GM19395 (cell line): Measurements from ENCODE around the gene EPHA5.
"Not testable (repeated sequence)": the region's sequence is repeated elsewhere in the genome, so short reads cannot be mapped to it uniquely, and the experiment has no call there.

Experiments
- ATAC-seq: cut with Tn5 transposase; IDR thresholded peaks from one replicate; pipeline ENCODE4 v1.9.1; 2021; ENCODE audit warnings: mild to moderate bottlenecking, moderate library complexity; ENCODE audit not compliant: unreplicated experiment

The EPHA5 gene

DNA sequence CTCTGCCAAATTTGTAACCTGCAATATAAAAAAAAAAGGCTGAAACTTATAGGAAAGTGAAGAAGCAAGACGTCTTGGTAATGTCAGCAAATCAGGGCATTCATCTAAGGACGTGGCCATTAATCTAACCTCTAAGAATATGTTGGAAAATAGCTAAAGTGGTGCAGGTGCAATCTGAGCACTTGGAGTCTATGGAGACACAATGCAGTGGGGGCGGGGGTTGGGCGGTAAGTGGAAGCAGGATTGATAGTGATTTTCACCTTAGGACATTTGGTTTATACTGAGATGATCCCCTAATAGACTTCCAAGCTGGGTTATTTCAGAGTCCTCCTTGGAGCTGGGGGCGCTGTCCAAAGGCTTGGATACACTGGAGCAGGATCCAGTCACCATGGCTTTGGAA, 283.4 kb downstream of the EPHA5 start:
- ATAC-seq: no peak

DNA sequence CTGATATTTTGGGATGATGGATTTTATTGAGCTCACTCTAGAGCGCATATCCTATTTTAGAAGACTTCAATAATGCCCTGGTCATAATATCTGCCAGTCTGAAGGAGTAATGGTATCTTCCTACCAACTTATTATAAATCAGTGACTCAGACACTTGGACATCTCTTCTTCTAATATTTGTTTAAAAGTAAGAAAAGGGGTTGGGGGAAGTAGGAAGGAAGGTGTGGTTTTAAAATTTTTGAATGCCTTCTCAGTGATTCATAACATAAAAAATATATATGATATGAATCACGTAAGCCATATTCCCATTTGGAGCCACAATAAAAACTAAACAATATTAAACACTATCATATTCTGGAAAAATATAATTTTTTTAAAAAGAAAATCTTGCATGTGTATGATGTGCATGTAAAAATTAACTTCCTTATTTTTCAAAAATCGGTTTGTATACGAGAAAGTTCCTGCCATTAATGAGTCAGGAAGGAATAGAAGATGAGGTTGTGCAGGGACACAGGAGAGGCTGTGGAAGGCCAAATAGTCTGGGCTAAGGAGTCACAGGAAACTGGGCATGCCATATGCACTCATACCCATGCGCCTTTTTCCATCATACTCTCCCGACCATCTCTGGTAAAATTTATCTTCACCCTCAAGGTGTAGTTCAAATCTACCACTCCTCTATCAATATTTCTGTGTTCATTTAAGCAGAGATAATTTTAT, 286.5 kb downstream of the EPHA5 start:
- no peak for ATAC-seq

DNA sequence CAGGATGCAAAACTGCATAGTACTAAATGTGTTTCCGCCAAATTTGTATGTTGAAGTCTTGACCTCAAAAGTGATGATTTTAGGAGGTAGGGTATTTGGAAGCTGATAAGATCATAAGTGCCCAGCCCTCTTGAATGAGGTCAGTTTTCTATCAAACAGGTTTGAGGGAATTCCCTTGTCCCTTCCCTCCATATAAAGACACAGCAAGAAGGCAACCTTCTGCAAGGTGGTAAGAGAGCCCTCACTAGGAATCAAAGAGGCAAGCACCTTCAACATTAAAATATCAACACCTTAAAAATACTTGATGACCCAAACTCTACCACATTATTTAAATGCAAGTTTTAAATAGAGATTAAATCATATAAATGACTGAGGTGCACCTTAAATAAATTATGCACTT, 288.6 kb downstream of the EPHA5 start:
- no peak for ATAC-seq

DNA sequence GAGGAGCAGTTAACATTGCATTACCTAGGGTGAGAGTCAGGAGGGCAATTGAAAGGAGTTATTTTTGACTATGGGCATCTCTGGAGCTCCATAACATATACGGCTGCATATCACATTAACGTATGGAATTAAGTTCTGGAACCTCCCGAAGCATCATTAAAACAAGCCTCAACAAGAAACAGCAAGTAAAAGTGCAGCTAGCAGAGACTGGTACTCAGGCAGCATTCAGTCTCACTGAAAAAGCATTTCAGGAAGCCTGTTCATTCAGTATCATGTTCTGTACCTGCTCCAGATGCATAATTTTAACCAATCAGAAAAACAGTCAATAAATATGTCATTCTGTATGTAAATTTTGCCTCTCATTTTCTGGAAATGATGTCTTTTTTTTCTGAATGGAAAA, 299.6 kb downstream of the EPHA5 start:
- no peak for ATAC-seq

DNA sequence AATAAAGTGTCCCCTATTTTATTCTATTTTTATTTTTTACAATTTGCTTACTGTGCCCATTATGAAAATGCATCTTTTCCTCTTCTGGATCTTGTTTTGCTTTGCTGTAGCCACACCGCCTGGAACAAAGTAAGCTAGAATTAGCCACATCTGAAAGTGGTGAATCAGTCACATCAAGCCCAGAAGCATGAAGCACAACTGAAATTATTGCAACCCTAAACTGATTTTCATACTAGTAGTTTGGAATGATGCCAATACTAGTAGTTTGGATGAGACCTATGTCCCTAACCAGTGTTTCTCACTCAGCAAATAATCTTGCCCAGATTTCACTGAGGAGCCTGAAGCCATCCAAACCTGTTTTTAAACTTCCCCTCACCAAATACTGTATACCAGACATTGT, 303.0 kb downstream of the EPHA5 start:
- no peak for ATAC-seq

DNA sequence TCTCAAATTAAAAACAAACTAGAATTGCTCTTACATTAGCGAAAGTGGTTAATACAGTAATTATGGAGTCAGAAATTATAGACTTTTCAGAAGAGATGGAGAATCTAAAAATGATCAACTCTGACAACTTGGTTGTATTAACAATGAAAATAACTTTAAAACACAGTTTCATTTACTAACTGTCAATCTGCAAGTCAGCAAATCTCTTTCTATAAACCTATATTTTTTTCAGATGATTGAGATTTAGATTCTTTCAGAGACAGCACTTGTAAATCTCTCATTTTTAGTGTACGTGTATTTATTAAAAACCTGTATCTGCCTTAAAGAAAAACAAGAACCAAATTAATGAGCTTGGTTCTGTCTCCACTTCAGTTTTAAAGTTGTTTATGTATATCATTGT, 311.4 kb downstream of the EPHA5 start:
- ATAC-seq: no peak

DNA sequence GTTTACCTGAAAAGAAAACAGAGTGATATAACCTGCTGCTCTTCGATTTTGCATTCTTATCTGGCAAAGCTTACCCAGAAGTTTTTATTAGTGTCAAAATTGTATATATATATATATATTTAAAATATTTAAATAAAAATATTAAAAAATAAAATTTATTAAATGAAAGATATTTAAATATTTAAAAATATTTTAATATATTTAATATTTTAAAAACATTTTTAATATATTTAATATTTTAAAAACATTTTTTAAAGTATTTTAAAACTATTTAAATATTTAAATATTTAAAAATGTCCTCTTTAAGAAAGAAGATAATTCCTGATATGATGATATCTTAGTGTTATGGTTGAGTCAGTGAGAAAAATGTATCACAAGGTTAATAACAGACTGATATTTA, 317.2 kb downstream of the EPHA5 start:
- no peak for ATAC-seq

DNA sequence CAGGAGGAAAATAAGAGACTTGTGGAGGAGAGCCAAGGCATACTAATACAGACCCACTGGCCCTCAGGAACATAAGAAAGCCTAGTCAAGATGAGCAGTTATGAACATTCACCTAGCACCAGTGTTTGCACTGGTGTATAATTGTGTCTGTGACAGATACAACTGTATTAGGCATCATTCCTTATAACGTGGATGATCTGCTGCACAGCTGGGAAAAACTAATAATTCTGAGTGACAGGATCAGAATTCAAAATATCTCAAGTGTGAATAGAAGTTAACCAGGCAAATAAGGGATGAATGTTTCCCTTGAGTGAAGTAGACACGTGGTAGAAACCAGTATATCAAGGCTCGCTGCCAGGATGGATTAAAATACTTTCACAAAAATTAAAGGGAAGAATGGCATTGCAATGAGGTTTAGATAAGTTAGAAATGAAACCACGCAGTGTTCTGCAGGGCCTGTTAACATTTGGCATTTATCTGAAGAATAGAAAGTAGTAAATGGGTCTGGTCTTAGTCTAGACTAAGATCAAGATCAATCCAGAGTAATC, 325.9 kb downstream of the EPHA5 start:
- ATAC-seq: no peak

DNA sequence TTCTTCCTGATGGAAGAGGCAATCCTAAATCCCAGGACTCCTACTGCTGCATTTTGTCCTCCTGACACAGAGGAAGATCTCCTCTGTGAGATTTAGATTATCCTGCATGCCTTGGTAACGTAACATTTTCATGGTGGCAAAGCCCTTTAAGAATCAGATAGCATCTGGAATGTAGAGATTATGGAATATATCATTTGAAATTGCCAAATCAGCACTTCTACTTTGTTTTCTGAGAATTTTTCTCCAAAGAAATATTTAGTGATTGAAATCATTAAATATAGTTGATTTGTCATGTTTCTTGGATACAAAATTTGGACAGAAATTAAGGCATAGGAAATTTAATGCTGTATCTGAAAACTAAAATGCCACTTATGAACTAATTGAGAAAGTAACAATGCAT, 326.9 kb downstream of the EPHA5 start:
- ATAC-seq: no peak

DNA sequence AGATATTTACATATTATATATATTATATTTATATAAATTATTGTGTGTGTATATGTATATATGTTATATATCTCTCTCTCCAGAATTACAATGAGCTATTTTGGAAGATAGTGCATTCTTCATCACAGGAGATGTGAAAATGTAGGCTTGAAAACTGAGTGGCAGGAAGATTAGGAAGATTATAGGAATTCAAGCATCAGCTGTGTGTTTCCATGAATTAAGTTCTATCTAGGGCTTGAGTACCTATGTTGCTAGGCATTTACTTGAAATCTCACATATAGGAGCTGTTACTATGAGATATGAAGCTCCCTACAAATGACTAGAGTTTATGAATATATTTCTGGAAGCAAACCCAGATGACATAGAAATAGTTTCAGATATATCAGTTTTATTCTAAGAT, 328.7 kb downstream of the EPHA5 start:
- no peak for ATAC-seq

DNA sequence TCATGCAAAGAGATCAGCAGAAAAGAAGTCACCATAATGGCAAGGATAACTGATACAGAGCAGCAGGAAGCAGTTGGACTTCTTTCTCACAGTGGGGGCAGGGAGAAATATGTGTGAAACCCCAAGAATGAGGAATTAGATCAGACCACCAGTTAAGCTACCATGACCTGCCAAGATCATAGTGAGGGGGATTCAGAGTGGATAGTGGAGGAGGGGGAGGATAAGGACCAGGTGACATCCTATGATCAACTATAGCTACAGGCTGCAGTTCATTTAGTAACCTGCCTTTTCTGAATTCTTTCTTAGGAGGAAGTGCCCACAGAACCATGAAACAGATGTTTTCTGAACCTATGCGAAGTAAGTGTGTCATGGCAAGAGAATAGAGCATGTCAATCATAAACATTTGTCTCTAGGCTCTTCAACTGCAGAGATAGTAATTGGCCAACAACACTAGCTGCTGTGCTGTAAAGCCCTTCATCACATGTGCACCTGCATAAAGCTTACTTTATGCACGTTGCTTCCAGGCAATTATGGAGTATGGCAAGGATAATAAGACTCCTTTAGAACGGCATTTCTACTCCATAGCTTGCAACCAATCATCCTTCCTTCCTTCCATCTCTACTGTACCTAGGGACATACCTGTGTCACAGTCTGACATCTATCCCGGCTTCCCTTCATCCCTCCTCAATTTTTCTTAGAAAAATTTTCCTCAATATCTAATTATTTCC, 329.7 kb downstream of the EPHA5 start:
- ATAC-seq: no peak

DNA sequence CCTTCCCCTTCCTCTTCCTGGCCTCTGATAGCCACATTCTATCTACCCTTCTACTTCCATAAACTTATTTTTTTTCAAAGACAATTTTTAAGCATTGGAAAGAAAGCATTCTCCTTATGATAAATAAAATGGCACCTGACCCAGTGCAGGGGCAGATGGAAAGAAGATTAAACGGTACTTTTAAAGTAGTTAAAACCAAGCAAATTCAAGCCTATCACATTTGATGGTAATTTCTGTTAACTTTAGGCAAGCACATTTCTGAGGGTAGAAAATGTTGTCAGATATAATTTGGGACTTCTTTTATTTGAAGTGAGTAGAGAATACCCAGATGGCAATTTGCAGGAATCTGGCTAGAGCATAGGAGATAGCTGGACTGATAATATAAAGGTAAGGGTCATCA, 332.9 kb downstream of the EPHA5 start:
- no peak for ATAC-seq

DNA sequence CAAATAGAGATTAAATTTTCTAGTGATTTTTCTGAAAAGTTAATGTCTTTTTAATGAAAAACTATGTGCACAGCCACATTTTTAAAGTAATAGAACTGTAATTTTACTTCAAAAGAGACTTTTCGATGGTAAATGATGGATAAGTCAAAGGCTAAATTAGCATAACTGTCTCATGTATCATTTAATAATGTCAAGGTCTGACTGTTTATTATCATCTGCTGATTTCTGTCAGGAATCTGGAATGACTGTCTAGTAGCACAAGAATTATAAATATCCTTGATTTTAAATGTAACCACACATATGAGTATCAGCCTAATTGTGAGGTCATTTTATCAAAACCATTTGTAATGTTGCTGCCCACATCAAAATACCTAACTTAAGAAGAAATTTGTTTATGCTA, 333.8 kb downstream of the EPHA5 start:
- ATAC-seq: no peak

DNA sequence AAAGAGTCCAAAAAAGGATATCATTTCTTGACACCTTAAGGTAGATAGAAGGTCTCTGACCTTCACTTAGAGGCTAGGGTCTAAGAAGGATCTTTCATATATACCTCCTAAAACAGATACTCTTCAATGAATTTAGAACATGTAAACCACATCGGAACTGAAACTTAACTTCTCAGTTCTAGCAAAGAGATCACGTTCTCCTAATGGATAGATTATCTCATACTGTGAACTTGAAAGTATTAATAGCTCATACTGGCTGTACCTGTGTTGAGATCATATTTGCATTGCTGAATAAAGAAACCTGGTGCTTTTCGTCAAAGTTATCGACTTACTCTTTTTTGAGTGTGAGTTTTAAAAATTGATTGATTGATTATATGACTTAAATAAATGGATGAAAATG, 353.8 kb downstream of the EPHA5 start:
- ATAC-seq: no peak

DNA sequence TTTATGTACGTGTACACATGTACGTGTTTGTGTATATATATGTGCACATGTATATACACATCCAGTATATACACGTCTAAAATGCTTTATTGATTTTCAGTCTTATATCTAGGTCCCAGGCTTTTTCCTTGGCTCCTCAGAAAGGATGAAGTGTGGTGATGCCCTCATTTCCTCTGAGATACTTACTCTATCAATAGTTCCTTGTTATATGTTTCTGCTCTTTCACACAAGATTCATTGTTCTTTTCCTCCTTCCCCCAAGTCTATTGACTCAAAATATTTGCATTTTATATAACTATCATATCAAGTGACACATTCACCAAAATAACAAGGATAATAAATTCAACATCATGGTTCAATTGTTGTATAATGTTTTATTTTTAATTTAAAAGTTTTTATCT, 359.2 kb downstream of the EPHA5 start:
- no peak for ATAC-seq

DNA sequence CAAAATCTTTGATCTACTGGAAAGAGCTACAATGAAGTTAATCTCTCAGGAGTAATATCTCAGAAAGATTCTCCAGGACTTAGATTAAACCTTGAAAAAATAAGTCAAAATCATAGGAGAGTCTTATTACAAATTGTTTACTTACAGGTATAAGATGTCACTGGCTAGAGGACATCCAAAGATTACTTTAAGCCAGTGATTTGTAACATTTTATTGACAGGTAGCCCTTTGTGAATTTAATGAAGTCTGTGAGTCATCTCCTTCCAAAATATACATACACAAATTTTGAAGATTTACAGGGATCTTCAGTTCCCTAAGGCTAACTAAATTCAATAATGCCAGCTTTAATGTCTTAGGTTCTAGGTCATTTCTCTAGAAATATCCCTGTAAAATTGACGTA, 359.7 kb downstream of the EPHA5 start:
- no peak for ATAC-seq

DNA sequence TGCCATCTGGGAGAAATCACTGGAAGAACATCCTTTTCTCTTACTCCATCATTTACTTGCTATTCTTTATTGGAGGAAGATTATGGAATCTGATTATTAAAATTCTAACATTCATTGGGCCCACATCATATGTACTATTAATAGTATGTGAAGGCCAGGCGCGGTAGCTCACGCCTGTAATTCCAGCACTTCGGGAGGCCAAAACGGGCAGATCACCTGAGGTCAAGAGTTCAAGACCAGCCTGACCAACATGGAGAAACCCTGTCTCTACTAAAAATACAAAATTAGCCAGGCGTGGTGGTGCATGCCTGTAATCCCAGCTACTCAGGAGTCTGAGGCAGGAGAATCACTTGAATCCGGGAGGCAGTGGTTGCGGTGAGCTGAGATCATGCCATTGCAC, 361.7 kb downstream of the EPHA5 start:
- ATAC-seq: not testable (repeated sequence)

DNA sequence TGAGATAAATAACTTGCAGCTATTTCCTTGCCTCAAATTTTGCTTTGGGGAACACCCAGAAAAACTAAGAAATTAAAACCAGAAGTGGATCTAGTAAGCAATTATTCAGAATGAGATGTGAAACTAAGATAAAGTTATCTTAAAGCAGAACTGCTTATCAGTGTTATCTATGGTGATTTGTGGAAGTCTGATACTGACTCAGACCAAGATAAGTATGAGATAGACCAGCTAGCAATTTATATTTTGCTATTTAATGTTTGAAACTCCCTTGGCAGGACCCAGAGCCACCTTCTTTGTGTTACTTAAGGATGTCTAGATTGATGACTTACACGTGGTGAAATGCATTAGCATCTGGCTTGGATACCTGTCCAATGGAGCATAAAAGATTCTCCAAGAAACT, 368.1 kb downstream of the EPHA5 start:
- ATAC-seq: no peak

DNA sequence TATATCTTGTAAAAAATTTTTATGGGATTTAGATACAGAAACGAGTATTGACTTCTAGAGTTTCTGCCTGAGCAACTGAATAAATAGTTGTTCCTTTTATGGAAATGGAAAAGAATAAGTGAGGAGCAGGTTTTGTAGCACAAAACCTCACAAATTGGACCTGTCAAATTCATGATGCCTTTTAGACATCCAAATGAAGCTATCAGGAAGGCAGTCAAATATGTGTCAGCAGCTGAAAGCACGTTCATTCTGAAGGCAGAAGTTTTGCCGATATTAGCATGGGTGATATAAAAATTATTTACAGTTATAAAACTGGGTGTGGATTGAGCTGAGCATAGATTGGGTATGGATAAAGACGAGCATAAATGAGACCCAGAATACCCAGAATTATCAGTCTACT, 374.0 kb downstream of the EPHA5 start:
- ATAC-seq: no peak

DNA sequence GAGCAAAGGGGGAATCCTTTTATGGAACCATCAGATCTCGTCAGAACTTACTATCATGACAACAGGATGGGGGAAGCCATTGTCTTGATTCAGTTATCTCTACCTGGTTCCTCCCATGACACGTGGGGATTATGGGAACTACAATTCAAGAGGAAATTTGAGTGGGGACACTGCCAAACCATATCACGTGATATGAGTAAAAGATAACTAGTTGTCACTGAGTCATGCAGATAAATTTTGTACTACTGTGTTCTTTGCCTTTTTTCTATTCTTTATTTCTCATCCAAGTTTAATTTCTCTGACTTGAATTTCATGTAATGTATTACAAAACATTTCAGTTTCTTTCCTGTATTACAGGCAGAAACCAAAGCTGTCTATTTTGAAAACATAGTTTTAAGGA, 383.2 kb downstream of the EPHA5 start:
- no peak for ATAC-seq
